HG03521 (cell line): ENCODE data around the gene PCSK6.

Experiments used
- ATAC-seq: cut with Tn5 transposase; IDR thresholded peaks from one replicate; pipeline ENCODE4 v1.9.1; 2021; ENCODE audit warnings: mild to moderate bottlenecking, moderate library complexity; ENCODE audit not compliant: unreplicated experiment

Gene PCSK6

DNA sequence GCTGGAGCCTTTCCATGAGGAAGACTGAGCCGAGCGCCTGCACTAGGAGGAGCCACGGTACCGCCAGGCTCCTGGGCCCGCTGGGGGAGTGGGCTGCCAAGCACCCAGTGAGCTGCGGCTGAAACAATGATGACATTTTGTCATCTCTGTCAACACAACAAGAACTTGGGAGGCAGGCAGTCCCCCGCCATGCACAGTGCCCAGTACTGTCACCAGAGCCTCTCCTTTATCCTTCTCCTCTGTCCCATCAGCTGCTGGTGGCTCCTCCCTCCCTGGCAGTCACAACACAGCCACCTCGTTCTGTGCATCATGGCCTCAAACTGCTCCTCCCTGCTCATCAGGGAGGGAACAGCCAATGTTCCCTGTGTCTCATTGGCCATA lies 34.0 kb upstream of the PCSK6 start:
- ATAC-seq = no peak

DNA sequence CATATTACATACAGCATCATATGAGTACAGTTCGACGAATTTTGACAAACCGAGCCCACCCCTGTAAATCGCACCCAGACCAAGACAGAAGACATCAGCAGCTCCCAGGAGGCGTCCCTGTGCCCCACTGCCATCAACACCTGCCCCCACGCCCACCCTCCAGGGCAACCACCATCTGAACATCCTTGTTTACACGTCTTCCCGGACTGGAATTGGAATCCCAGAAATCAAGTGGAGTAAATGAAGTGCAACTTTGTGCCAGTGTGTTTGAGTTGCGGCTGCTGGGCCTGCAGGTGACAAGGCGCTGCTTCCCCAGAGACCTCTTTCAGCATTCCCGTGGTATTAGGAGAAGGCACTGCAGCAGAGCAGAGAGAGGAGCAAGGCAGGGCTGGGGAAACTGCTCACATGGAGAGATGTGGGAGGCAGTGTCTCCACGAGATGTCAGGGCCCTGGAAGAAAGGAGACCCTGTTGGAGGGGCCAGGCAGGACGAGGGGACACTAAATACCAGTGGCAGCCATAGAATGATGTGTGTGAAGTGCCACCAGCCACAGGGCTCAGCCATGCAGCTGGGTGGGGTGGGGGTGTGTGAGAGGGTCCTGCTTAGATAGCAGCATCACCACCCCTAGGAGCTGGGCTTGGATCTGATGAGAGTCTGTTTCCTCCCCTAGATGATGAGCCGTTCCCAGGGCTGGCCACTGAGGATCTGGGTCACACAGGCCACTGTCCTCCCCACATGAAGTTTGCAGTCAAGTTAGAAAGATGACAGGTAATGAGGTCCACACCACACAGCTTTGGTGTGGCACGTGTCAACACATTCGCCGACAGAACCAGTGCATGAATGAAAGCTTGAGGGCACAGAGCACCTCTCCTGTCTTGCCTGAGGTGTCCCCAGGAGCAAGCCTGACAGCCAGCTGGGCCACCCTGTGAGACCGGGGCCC lies 33.4 kb upstream of the PCSK6 start:
- no peak for ATAC-seq

DNA sequence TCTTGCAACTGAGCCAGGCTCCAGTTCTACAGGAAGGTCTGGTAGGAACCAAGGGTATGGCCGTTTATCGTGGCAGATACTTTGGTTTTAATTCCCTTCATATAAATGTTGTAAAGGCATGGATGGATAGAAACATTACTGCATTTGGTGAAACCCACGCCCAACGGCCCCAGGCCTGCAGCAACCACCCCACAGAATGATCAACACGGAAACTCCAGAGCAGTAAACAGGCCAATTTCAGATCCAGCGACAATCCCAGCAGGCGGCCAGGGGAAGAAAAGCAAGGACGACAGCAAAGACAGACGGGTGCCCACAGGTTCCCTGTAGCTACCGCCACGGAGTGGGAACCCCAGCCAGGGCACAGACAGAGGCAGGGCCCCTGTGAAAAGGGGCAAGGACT lies 32.6 kb upstream of the PCSK6 start:
- ATAC-seq = no peak

DNA sequence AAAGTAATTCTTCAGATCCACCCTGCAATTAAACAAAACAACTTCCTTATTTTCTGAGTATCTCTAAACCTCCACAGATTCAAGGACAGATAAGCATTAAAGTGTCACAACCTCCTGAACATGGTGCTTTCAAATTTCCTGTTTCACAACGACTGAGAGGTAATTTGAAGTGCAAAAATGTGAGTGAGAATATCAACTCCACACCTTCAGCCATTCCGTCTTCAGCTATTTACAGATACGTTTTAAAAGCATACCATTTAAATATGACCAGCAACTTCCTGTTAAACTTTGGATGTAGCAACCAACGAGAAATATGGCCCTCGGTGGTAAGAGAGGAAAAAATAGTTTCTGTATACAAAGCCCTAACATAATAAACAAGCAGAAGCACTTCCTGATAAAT lies 32.1 kb upstream of the PCSK6 start:
- ATAC-seq = no peak

DNA sequence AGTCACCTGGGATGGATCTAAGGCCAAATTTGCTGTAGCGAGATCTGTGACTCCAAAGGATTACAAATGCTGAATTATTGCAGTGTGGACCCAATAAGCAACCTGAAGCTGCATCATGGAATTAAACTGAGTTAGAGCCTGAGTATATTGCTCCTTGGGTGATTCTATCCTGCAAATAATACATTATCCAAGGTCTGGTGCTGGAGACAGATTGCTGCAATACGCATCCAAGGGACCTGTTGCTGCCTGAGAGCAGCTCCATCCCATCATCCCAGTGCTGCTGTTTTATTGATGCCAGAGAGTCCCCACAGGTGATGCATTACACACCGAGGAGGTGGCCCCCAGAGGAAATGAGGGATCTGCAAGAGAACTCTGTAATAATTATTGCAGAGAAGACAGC lies 31.6 kb upstream of the PCSK6 start:
- ATAC-seq = no peak

DNA sequence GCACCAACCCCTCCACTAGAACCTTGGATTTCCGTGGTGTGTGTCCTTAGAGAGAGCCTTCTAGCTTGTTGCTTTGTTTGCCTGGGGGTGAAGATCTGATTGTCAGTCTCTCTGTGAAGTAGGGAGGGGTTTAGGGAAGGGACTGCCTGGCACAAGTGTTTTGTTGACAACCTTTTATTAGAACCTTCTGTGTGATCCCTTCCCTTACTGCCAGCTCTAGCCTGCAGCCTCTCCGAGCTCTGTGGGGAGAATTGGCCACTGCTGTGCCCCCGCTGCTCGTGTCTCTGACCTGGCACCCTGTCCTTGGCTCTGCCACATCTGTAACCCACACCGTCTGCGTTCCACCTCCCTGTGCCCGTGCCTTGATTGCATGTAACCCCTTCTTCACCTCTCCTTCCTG lies 30.9 kb upstream of the PCSK6 start:
- no peak for ATAC-seq

DNA sequence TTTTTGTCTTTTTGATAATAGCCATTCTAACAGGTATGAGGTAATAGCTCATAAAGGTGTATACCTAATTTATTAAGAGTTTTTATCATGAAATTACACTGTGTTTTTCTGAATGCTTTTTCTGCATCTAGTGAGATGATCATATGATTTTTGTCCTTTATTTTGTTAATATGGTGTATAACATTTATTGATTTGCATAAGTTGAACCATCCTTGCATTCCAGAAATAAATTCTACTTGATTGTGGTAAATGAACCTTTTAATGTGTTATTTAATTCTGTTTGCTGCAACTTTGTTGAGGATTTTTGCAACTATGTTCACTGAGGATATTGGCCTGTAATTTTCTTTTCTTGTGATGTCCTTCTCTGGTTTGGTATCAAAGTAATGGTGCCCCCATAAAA lies 28.0 kb upstream of the PCSK6 start:
- no peak for ATAC-seq

DNA sequence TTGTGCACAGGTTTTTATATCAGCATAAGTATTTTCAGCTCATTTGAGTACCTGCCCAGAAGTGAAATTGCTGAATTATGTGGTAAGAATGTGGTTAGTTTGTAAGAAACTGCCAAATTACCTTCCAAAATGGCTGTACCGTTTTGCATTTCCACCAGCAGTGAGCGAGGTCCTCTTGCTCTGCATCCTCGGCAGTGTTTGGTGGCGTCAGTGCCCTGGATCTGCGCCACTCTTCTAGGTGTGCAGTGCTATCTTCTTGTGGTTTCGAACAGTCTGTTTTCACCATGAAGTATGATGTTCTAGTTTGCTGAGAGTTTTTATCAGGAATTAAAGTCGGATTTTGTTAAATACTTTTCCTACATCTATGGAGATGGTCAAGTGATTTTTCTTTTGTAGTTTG lies 24.8 kb upstream of the PCSK6 start:
- no peak for ATAC-seq

DNA sequence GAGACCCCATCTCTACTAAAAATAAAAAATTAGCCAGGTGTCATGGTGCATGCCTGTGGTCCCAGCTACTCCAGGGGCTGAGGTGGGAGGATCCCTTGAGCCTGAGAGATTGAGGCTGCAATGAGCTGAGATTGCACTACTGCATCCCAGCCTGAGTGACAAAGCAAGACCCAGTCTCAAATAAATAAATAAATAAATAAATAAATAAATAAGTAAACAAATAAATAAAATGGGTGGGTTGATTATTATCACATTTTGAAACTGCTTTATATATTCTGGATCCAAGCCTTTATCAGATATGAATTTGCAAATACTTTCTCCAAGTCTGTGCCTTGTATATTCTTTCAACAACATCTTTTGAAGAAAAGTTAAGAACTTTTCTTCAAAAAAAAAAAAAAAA lies 22.2 kb upstream of the PCSK6 start:
- no peak for ATAC-seq

DNA sequence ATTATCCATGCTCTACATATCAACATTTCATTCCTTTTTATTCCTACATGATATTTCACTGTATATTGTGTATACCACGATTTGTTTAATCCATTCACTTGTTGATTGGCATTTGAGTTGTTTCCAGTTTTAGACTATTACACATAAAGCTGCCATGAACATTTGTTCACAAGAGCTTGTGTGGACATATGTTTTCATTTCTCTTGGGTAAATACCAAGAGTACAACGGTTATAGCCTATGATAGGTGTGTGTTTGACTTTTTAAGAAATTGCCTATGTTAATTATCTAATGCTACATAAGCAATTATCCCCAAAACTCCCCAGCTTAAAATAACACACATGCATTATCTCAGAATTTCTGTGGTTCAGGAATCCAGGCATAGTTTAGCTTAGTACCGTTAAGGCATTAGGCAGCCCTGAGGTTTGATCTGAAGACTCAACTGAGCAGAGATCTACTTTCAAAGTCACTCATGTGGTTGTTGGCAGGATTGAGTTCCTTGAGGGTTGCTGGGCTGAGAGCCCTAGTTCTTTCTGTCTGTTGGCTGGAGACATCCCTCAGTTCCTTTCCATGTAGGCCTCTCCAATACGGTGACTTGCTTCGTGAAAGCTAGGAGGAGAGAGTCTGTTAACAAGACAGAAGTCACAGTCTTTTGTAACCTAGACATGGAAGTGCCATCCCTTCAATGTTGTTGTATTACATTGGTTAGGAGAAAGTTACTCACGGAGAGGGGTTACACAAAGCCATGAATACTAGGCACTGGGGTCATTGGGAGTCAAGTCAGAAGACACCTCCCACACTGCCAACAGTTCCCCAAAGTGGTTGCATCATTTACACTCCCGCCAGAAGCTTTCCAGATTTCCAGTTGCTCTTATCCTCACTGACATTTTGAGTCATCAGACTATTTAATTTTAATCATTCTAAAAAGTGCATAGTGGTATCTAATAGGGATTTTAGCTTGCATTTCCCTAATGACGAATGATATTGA lies 21.0 kb upstream of the PCSK6 start:
- no peak for ATAC-seq

DNA sequence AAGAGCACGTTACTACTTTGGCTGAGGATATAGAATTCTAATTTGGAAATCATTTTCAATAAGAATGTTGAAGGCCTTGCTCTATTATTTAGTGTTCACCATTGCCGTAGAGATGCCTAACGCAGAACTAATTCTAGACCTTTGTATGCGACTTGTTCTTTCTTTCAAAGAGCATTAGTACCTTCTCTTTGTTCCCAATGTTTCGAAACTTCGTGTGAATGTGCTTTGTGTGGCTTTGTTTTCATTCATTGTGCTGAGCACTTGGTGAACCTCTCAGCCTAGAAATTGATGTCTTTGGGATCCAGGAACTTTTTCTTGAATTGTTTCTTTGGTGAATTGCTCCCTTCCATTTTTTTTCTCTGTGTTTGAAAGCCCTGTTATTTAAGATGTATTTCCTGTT lies 19.8 kb upstream of the PCSK6 start:
- no peak for ATAC-seq

DNA sequence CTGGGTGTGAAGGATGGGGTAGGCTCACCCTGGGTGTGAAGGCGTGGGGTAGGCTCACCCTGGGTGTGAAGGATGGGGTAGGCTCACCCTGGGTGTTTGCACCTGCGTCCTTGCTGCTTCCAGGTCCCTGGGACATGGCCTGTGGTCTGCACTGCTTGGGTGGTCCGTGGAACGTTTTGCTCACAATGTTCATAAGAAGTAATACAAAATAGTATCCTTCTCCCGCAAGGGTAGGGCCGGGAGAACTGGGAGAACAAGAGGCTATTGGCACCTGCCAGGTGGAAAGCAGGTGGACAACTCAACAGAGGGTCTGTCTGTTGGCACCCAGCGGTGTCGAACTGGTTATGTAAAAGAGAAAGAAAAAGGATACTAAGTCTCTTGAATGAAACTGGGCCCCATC lies 17.0 kb upstream of the PCSK6 start:
- ATAC-seq = no peak

DNA sequence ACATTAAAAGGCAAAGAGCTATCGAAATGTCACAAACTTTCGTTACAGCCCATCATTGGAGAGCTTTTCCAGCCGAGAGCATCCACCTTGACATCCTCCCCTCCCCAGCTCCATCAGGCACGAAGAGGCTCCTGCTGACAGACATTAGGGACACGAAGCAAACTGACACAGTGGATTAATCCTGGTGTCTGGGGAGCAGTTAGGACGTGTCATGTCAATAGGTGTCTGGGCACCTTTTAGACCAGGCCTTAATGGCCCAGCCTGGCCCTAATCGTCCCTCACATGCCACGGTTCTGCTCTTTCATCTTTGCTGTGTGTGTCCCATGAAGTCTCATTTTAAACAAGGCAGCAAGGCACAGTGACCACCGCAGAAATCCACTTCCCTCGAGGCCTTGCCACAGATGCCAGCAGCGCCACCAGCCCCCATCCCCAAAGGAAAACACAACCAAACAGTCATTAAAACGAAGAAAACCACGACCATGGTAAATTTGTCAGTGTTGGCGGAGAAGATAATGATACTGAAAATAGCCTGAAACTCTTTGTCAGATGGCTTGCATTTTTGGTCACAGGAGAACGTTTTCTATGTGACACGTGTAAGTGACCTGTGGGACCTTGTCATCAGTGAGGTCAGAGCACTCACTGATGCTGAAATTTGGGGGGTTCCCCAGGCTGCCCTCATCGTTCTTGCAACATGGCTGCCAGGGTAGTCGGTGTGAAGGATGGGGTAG lies 16.3 kb upstream of the PCSK6 start:
- ATAC-seq = no peak

DNA sequence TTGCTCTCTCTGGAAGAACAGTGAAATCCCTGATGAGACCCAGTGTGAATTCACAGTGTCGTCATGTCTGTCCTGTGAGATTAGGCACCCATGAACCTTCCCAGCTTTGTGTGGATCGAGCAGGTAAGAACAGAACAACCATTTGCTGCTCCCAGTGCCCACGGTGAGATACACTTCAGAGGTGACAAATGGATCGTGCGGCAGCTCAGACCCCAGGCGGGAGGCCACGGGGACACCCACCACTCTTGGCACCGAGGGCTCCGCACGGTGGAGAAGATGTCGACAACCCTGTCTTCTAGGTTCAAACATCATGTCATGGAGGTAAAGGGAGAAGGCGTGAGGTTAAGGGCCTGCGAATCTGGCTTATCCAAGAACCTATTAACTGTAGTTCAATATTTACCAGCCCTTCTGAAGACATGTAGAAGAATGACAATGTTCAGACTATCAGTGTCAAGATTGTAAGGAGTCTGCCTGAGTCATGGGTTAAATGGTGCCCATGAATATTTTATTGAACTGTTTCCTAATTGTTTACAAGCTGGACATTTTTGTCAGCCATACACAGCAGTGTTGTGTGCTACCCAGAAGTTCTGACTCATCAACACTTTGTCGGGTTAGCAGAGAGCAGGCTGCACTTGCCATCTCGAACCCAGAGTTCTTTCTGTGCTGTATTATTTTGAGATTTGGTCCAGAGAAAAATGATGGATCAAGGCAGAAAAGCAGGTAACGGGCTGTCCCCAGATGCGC lies 15.5 kb upstream of the PCSK6 start:
- ATAC-seq = no peak

DNA sequence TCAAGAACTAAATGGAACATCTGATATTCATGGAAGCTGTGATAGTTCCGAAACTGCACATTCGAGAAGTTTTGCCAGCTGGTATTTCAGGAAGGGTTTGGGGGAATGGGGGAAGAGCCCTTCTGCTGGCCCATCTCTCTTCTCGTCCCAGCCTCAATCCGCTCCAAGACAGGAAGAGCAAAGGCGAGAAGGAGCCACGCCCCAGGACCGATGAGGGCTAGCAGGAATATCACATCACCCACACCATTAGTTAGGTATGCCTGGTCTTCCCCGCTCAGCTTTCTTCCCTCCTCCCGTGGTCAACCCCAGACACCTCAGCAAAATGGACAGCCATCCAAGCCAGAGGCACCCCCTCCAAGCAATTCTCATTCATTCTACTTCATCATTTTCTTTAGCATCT lies 14.9 kb upstream of the PCSK6 start:
- no peak for ATAC-seq

DNA sequence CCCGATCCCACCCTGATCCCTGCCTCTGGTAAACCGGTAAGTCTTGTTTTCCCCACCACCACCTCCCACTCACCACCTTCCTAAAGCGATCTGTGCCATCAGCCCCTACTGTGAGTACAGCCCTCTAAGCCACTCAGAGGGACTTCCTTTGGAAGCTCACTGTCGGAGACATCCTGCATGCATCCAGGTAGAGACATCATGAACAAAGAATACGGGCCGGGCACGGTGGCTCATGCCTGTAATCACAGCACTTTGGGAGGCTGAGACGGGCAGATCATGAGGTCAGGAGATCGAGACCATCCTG lies 13.7 kb upstream of the PCSK6 start:
- ATAC-seq = no peak

DNA sequence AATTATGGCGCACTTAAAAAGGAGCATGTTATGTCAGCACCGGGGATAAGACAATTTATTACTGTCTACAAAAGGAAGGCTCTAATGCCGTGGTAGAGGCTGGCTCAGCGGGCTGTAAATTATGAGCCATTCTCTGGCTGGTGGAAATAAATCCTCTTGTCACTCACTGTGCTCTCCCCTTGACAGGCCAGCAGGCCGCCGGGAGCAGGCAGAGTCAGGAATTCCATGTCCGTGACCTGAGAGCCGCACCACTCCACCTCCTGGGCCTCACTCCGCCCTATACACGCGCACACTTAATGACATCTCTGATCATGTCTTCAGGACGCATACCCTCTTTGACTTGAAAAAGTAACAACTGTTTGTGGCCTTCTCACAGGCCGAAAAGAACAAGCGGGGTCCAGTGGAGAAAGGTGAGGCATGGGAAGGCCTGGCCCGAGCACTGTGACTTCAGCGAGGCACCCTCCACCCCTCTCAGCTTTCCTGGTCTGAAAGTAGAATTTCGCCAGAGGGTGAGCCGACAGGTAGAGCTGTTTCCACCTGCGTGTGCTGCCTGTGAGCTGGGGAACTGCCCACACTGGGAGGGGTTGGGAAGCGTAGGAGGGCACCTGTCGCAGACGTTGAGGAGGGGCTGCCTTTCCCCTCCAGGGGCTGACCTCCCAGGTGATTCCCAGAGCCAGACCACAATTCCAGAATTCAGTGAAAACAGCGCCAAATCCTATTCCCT lies 13.2 kb upstream of the PCSK6 start:
- ATAC-seq = no peak

DNA sequence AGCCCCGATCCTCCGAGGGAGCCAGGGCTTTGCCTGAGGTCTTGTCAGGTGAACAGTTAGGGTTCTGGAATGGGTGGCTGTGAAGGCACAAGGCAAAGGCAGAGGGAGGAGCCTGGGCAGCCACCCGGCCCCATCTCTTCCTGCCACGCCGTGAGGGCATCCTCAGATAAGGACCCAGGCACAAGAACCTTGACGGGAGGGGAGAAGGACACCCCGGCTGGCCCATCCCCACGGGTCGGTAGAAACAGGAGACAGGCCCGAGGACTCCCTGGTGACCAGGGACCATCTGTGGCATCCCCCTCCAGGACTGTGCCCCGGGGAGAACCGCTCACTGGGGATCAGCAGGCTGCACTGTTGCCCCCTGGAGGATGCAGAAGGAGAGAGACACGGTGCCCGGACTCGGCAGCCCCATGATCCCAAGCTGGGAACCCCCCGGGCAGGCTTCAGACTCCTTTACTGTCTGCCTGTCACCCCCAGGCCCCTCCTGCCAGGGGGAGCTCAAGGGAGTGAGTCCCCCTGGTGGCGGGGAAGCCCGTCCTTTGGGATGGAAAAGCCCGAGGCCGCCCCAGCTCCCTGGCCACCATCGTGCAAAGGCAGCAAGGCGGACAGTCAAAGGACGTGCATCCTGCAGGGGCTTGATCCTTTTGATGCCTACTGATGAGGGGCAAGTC lies 12.3 kb upstream of the PCSK6 start:
- no peak for ATAC-seq

DNA sequence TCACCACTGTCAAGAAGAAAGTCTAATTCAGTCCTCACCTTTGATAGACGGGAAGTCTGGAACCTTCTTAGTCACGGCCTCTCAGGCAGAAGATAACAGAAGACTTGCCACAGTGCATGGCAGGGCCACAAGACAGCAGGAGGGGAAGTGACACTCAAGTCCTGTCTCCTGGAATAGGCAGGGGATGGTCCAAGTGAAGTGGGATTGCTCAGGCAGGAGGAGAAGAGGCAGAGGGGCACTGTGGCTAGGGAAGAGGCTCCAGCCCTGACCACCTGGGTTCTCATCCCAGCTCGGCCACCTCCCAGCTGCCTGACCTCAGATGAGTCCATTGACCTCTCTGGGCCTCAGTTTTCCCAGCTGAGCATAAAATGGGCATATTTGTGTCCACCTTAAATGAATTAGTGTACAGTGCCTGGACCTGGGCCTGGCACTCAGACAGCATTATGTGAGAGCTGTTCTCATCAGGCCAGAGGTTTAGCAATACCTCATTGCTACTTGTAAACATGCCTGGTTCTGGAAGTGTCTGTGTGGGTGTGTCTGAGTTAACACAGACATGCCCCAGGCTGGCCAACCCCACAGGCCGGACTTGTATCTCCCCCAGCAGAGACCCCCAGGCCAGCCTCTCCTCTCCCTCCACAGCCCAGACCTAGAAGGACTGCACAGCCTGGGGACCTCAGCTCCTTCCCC lies 11.5 kb upstream of the PCSK6 start:
- no peak for ATAC-seq
